K562 (cell line): Measurements from ENCODE around the gene KLK14. TPM values are rescaled to one million over a fixed set of nuclear protein-coding genes. Genes with fewer than 3 reads are reported as not detected.

ENCODE experiments used
- ESRRA ChIP-seq: fragments of 450-650 bp; IDR thresholded peaks from 2 replicates; pipeline ENCODE4 v1.6.1; 2014; ENCODE audit warnings: low read depth, mild to moderate bottlenecking, moderate library complexity, borderline replicate concordance
- MYNN ChIP-seq, 2 experiments: sonication (generic); formaldehyde crosslinking in 1 of 2; IDR thresholded peaks; 2 replicates each; pipeline versions ENCODE4 v1.5.0 to v1.6.1; 2016 to 2020; ENCODE audit warnings: antibody characterized with exemption in 1 of 2, missing genetic modification reagents in 1 of 2
- PHF21A ChIP-seq: fragments of 450-650 bp; IDR thresholded peaks from 2 replicates; pipeline ENCODE4 v1.6.1; 2017; ENCODE audit warnings: low read depth, borderline replicate concordance
- PTTG1 ChIP-seq: fragments of 450-650 bp; IDR thresholded peaks from 2 replicates; pipeline ENCODE4 v1.6.1; 2016; ENCODE audit warnings: low read depth, mild to moderate bottlenecking, missing genetic modification characterization, missing compliant biosample characterization
- SMAD4 ChIP-seq: fragments of 250-450 bp; sonication (Bioruptor Pico); conservative IDR thresholded peaks from 2 replicates; pipeline ENCODE4 v1.8.0; 2021; ENCODE audit warnings: inconsistent platforms, mild to moderate bottlenecking, moderate library complexity
- SP2 ChIP-seq: IDR thresholded peaks from 2 replicates; pipeline ENCODE4 v1.6.1; 2011; ENCODE audit warnings: mild to moderate bottlenecking, low read depth, low read length, moderate library complexity; ENCODE audit not compliant: poor library complexity, severe bottlenecking; ENCODE audit errors: extremely low read depth
- STAT5A ChIP-seq: IDR thresholded peaks from 2 replicates; pipeline ENCODE4 v1.6.1; 2012; ENCODE audit warnings: low read length, inconsistent platforms, borderline replicate concordance
- TAF9B ChIP-seq: fragments of 450-650 bp; IDR thresholded peaks from 2 replicates; pipeline ENCODE4 v1.6.1; 2018; ENCODE audit warnings: mild to moderate bottlenecking; ENCODE audit not compliant: partially characterized antibody
- TFAM ChIP-seq: fragments of 250-450 bp; sonication (Bioruptor Pico); conservative IDR thresholded peaks from 2 replicates; pipeline ENCODE4 v1.5.0; 2021; ENCODE audit warnings: mild to moderate bottlenecking, moderate library complexity
- YY1 ChIP-seq, 3 experiments: IDR thresholded peaks; 2 replicates each; pipeline ENCODE4 v1.6.1; 2011; ENCODE audit warnings: low read length in 2 of 3, mild to moderate bottlenecking in 2 of 3, moderate library complexity in 2 of 3, borderline replicate concordance in 1 of 3, control low read depth in 1 of 3, low read depth in 1 of 3; ENCODE audit not compliant: insufficient read depth in 3 of 3, insufficient replicate concordance in 2 of 3, control insufficient read depth in 1 of 3, insufficient read length in 1 of 3; ENCODE audit errors: extremely low read depth in 1 of 3
- ZNF76 ChIP-seq: fragments of 250-450 bp; sonication (Bioruptor Pico); IDR thresholded peaks from 2 replicates; pipeline ENCODE4 v1.4.0; 2020; ENCODE audit warnings: mild to moderate bottlenecking, moderate library complexity, borderline replicate concordance
- polyA plus RNA-seq, 8 experiments: library from polyadenylated mRNA; depleted of rRNA in 4 of 8; stranded (reverse) in 5 of 8; unstranded in 3 of 8; fragments of >200 nt; fragmentation: Nextera tagmentation in 2 of 8; fragmentation: Illumina TruSeq in 1 of 8; extraction: Ambion mirVana in 2 of 8; extraction: Trizol in 1 of 8; gene quantifications; 2 replicates each; pipeline versions ENCODE4 v1.2.1 to v1.2.3, GENCODE V29; 2011 to 2014; ENCODE audit warnings: inconsistent platforms in 1 of 8, missing spikeins in 1 of 8
- total RNA-seq, 7 experiments: library from RNA; depleted of rRNA in 6 of 7; stranded (reverse); fragments of >200 nt in 6 of 7; fragmentation: Illumina TruSeq in 2 of 7; extraction: Trizol in 2 of 7; gene quantifications; 2 replicates each; pipeline versions ENCODE4 v1.2.1 to v1.2.3, GENCODE V29; 2011 to 2021; ENCODE audit warnings: low replicate concordance in 1 of 7
- TF ChIP-seq, protein P1 (sequence below): fragments of 250-450 bp; sonication (Bioruptor Pico); IDR thresholded peaks from 2 replicates; pipeline ENCODE4 v1.8.0; 2022; ENCODE audit warnings: moderate library complexity, mild to moderate bottlenecking, inconsistent platforms
- TF ChIP-seq, protein P2 (sequence below): fragments of 250-450 bp; sonication (Bioruptor Pico); IDR thresholded peaks from 2 replicates; pipeline ENCODE4 v1.4.0; 2020; ENCODE audit warnings: mild to moderate bottlenecking
- TF ChIP-seq, protein P3 (sequence below): IDR thresholded peaks from 2 replicates; pipeline ENCODE4 v1.6.1; 2011; ENCODE audit warnings: borderline replicate concordance, low read depth, mild to moderate bottlenecking, moderate library complexity, low read length; ENCODE audit not compliant: insufficient read depth, poor library complexity, severe bottlenecking
- TF ChIP-seq, protein P4 (sequence below): sonication (generic); formaldehyde crosslinking; IDR thresholded peaks from 2 replicates; pipeline ENCODE4 v1.8.0; 2022; ENCODE audit warnings: missing genetic modification reagents, mild to moderate bottlenecking, moderate library complexity, borderline replicate concordance
- TF ChIP-seq, protein P5 (sequence below): fragments of 250-450 bp; sonication (Bioruptor Pico); IDR thresholded peaks from 2 replicates; pipeline ENCODE4 v1.5.1; 2021; ENCODE audit warnings: mild to moderate bottlenecking

Gene KLK14
- total and polyA plus RNA-seq, 9 of the 15 experiments (the other 6 are each of a cell fraction or from before 2014, with no cell fraction given) = not detected

DNA sequence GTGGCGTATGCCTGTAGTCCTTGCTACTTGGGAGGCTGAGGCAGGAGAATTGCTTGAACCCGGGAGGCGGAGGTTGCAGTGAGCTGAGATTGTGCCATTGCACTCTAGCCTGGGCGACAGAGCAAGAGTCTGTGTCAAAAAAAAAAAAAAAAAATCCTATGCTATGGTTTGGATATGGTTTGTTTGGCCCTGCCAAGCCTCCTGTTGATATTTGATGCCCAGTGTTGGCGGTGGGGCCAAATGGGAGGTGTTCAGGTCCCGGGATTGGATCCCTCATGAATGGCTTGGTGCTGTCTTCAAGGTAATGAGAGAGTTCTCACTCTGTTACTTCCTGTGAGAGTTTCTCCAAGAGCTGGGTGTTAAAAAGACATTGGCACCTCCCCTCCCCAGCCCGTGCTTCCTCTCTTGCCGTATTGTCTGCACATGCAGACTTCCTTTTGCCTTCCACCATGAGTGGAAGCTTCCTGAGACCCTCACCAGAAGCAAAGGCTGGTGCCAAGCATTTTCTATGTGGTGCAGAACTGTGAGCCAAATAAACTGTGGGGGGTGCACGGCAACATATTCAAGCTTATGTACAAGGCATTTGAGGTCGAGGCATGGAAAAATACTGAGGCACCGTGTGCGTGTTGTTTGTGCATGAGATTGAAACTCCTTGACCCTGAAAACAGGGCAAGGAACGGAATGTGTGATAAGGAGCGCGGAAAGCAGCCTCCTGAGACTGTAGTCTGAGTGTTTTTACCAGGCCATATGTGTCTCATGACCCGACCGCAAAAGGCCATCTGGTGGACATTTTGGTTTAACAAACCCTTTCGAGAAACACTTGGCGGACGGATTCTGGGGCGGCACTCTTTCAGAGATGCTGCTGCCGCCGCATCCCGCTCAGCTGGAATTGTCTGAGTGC is 49.3 kb upstream of the KLK14 start (continued):
- TF ChIP-seq MYNN (IDR thresholded peaks at IDR 0.05) = peak; percentile 40; the same call in 1 of the 2 replicates
- no peak for TF ChIP-seq MYNN (CRISPR knock-in tag; IDR thresholded peaks at IDR 0.05)
- TF ChIP-seq SMAD4 = peak; percentile 76
- TF ChIP-seq YY1 (IDR thresholded peaks at IDR 0.05; ENCODE audit: borderline replicate concordance in 1 of 3, control insufficient read depth in 1 of 3, extremely low read depth in 1 of 3, insufficient read depth in 3 of 3, insufficient read length in 1 of 3, insufficient replicate concordance in 2 of 3, low read depth in 1 of 3, low read length in 2 of 3) = peak in 1 of 3 experiments; percentile 39
- no peak for TF ChIP-seq PTTG1 (tag)
- TF ChIP-seq, protein P1, sequence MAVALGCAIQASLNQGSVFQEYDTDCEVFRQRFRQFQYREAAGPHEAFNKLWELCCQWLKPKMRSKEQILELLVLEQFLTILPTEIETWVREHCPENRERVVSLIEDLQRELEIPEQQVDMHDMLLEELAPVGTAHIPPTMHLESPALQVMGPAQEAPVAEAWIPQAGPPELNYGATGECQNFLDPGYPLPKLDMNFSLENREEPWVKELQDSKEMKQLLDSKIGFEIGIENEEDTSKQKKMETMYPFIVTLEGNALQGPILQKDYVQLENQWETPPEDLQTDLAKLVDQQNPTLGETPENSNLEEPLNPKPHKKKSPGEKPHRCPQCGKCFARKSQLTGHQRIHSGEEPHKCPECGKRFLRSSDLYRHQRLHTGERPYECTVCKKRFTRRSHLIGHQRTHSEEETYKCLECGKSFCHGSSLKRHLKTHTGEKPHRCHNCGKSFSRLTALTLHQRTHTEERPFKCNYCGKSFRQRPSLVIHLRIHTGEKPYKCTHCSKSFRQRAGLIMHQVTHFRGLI (CRISPR knock-in tag) = 0 out of 2 replicates have a peak, but pooled peaks have one; percentile 3
- no peak for TF ChIP-seq TAF9B
- no peak for TF ChIP-seq SP2
- TF ChIP-seq, protein P2, sequence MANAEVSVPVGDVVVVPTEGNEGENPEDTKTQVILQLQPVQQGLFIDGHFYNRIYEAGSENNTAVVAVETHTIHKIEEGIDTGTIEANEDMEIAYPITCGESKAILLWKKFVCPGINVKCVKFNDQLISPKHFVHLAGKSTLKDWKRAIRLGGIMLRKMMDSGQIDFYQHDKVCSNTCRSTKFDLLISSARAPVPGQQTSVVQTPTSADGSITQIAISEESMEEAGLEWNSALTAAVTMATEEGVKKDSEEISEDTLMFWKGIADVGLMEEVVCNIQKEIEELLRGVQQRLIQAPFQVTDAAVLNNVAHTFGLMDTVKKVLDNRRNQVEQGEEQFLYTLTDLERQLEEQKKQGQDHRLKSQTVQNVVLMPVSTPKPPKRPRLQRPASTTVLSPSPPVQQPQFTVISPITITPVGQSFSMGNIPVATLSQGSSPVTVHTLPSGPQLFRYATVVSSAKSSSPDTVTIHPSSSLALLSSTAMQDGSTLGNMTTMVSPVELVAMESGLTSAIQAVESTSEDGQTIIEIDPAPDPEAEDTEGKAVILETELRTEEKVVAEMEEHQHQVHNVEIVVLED (CRISPR knock-in tag) = no peak
- TF ChIP-seq STAT5A = no peak
- TF ChIP-seq, protein P3, sequence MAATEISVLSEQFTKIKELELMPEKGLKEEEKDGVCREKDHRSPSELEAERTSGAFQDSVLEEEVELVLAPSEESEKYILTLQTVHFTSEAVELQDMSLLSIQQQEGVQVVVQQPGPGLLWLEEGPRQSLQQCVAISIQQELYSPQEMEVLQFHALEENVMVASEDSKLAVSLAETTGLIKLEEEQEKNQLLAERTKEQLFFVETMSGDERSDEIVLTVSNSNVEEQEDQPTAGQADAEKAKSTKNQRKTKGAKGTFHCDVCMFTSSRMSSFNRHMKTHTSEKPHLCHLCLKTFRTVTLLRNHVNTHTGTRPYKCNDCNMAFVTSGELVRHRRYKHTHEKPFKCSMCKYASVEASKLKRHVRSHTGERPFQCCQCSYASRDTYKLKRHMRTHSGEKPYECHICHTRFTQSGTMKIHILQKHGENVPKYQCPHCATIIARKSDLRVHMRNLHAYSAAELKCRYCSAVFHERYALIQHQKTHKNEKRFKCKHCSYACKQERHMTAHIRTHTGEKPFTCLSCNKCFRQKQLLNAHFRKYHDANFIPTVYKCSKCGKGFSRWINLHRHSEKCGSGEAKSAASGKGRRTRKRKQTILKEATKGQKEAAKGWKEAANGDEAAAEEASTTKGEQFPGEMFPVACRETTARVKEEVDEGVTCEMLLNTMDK = no peak
- TF ChIP-seq, protein P4, sequence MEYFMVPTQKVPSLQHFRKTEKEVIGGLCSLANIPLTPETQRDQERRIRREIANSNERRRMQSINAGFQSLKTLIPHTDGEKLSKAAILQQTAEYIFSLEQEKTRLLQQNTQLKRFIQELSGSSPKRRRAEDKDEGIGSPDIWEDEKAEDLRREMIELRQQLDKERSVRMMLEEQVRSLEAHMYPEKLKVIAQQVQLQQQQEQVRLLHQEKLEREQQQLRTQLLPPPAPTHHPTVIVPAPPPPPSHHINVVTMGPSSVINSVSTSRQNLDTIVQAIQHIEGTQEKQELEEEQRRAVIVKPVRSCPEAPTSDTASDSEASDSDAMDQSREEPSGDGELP = peak; percentile 84
- TF ChIP-seq ZNF76 (CRISPR knock-in tag) = no peak
- TF ChIP-seq, protein P5, sequence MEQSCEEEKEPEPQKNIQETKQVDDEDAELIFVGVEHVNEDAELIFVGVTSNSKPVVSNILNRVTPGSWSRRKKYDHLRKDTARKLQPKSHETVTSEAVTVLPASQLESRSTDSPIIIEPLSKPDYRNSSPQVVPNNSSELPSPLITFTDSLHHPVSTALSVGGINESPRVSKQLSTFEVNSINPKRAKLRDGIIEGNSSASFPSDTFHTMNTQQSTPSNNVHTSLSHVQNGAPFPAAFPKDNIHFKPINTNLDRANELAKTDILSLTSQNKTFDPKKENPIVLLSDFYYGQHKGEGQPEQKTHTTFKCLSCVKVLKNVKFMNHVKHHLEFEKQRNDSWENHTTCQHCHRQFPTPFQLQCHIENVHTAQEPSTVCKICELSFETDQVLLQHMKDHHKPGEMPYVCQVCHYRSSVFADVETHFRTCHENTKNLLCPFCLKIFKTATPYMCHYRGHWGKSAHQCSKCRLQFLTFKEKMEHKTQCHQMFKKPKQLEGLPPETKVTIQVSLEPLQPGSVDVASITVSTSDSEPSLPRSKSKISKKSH (CRISPR knock-in tag) = no peak
- peak; percentile 91 for TF ChIP-seq ESRRA
- no peak for TF ChIP-seq PHF21A
- no peak for TF ChIP-seq TFAM (CRISPR knock-in tag)
